GM12891 (cell line): ENCODE measurements around the gene TMEM245.

Source experiments
- DNase-seq: peaks from one replicate; pipeline ENCODE4 v3.0.0; 2011; ENCODE audit warnings: low spot score; ENCODE audit not compliant: insufficient read length
- FAIRE-seq: peaks from 2 replicates; lab custom pipeline; 2011; peaks lifted over from hg19 to GRCh38; lab: Jason Lieb, UNC
- PAX5 ChIP-seq: IDR thresholded peaks from 2 replicates; pipeline ENCODE4 v1.6.1; 2011; ENCODE audit warnings: low read length, moderate library complexity, mild to moderate bottlenecking; ENCODE audit not compliant: insufficient read depth, severe bottlenecking
- POLR2A ChIP-seq: IDR thresholded peaks from 2 replicates; pipeline ENCODE4 v1.6.1; 2011; ENCODE audit warnings: low read depth, low read length, control low read depth
- POLR2AphosphoS5 ChIP-seq: IDR thresholded peaks from 2 replicates; pipeline ENCODE4 v1.6.1; 2011; ENCODE audit warnings: low read depth, low read length, control low read depth
- POU2F2 ChIP-seq: IDR thresholded peaks from 2 replicates; pipeline ENCODE4 v1.6.1; 2011; ENCODE audit warnings: low read depth, mild to moderate bottlenecking, control low read depth, low read length, moderate library complexity
- SPI1 ChIP-seq: IDR thresholded peaks from 2 replicates; pipeline ENCODE4 v1.6.1; 2011; ENCODE audit warnings: low read depth, low read length, control low read depth
- TAF1 ChIP-seq: IDR thresholded peaks from 2 replicates; pipeline ENCODE4 v1.6.1; 2011; ENCODE audit warnings: low read depth, low read length, control low read depth

Gene TMEM245

GRCh38 chr9:109092051-109092580 lies 27.6 kb downstream of the TMEM245 start:
- DNase-seq, result no peak
- TF ChIP-seq POU2F2, result no peak
- TF ChIP-seq PAX5, result no peak
- no peak for TF ChIP-seq SPI1
- TF ChIP-seq POLR2AphosphoS5, result no peak
- no peak for TF ChIP-seq POLR2A
- TF ChIP-seq TAF1, result no peak
- FAIRE-seq, result no peak

GRCh38 chr9:109088221-109088620 lies 31.5 kb downstream of the TMEM245 start:
- FAIRE-seq (no peak), DNase-seq (no peak)
- TF ChIP-seq SPI1 (no peak), POLR2A (no peak), POLR2AphosphoS5 (no peak), PAX5 (no peak), POU2F2 (no peak), TAF1 (no peak)

DNA sequence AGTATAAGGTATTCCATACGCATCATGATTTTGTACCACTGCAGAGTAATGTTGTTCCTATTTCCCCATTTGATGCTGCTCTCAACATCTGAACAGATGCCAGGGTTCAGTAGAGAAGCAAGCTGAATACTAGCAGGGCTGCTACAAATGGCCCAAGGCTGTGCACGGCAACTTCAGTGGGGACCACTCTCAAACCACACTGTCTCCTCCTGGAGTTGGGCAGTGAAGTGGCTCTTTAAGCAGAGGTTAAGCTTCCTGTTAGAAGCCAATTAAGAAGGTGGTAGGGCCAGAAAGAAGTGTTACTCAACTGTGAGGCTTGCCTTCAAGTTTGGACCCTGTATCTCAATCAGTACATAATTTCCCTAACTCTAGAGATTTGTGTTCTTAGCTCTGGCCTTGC lies 32.0 kb downstream of the TMEM245 start:
- FAIRE-seq, result no peak

DNA sequence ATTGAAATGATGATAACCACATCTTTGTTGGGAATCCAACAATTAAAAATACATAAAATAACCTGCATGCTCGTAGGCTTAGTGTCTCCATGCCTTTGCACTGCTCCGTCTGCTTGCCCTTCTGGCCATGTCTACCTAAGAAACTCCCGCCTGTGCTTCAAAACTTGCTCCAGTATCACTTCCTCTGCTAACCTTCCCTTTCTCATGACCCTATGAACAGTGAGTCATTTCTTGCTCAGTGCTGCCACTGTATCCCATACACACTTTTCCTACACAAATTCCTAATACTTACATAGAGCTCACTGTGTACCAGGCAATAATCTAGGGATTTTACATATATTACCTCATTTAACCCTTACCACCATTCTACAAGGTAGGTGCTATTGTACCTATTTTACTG lies 33.5 kb downstream of the TMEM245 start:
- FAIRE-seq, result peak; percentile 69
- no peak for DNase-seq
- TF ChIP-seq SPI1 (peak; percentile 96), TAF1 (no peak)

More for the DNA sequence above, 32.0 kb downstream of the TMEM245 start:
- no peak for DNase-seq
- no peak for TF ChIP-seq POLR2A
- no peak for TF ChIP-seq TAF1
- no peak for TF ChIP-seq POLR2AphosphoS5
- TF ChIP-seq PAX5, result no peak
- TF ChIP-seq POU2F2, result no peak
- TF ChIP-seq SPI1, result no peak

DNA sequence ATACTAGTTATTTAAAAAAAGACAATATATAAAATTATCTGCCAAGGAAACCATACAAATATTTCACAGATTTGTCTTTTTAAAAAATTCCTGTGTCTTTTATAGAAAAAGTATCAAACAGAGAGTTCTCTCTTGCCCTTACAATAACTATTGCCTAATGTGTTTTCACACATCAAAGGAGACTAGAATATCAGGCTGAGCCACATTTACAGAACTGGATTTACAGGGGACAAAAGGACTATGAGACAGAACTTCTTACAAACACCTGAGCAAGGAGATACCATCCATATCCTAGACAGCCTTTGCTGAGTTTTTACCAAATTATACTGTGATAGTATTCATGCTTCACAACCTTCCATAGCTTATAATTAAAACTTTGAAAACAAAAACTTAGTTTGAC lies 34.2 kb downstream of the TMEM245 start:
- no peak for TF ChIP-seq PAX5
- peak; percentile 56 for FAIRE-seq
- DNase-seq, result no peak

- DNase-seq (no peak), FAIRE-seq (no peak)
- no peak for TF ChIP-seq POLR2A
- TF ChIP-seq PAX5, result no peak
- TF ChIP-seq POLR2AphosphoS5, result no peak
- TF ChIP-seq SPI1, result no peak
- TF ChIP-seq TAF1, result no peak
- no peak for TF ChIP-seq POU2F2
Observed at GRCh38 chr9:109083813-109084405, 35.8 kb downstream of the TMEM245 start.

DNA sequence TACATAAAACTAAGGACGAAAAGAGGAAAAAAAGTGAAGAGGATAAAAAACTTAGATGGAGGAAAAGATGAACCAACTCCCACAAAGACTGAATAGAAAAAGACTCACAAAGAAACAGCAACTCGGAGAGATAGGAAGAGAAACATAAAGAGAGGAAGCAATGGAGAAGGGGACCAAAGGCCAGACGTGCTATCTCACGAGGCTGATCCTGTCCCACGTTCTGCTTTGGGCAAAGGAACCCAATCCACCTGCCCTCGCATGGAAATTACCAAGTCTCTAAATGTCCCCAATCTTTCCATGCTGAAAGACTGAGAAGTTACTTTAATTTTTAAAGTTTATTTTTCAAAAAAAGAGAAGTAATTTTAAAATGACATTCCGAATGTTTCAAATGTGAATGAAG lies 36.6 kb downstream of the TMEM245 start:
- no peak for TF ChIP-seq POLR2AphosphoS5
- no peak for TF ChIP-seq PAX5
- TF ChIP-seq TAF1, result no peak
- TF ChIP-seq SPI1, result no peak
- no peak for TF ChIP-seq POLR2A
- TF ChIP-seq POU2F2, result no peak
- DNase-seq (no peak), FAIRE-seq (no peak)

GRCh38 chr9:109082091-109082620 lies 37.6 kb downstream of the TMEM245 start:
- DNase-seq (no peak), FAIRE-seq (no peak)
- TF ChIP-seq POU2F2 (no peak), POLR2AphosphoS5 (no peak), PAX5 (no peak), TAF1 (no peak), SPI1 (no peak), POLR2A (no peak)

- no peak for FAIRE-seq
- no peak for DNase-seq
- TF ChIP-seq TAF1 (no peak), SPI1 (no peak), POLR2A (no peak), POU2F2 (no peak), POLR2AphosphoS5 (no peak), PAX5 (no peak)
Observed at GRCh38 chr9:109074236-109074889, 45.4 kb downstream of the TMEM245 start.

- no peak for FAIRE-seq
- TF ChIP-seq PAX5, result no peak
- no peak for TF ChIP-seq POLR2A
- TF ChIP-seq POU2F2, result no peak
- no peak for TF ChIP-seq TAF1
- TF ChIP-seq SPI1, result no peak
- TF ChIP-seq POLR2AphosphoS5, result no peak
Observed at GRCh38 chr9:109072821-109073435, 46.8 kb downstream of the TMEM245 start.

More at GRCh38 chr9:109072821-109073435, 46.8 kb downstream of the TMEM245 start:
- DNase-seq, result no peak
